ENCODE measurements around the gene GALNT5. TPM values are rescaled to one million over a fixed set of nuclear protein-coding genes. Genes with fewer than 3 reads are reported as not detected.

Gene GALNT5
- total RNA-seq, 1 experiment from 2014 or later: 0.04 TPM

DNA sequence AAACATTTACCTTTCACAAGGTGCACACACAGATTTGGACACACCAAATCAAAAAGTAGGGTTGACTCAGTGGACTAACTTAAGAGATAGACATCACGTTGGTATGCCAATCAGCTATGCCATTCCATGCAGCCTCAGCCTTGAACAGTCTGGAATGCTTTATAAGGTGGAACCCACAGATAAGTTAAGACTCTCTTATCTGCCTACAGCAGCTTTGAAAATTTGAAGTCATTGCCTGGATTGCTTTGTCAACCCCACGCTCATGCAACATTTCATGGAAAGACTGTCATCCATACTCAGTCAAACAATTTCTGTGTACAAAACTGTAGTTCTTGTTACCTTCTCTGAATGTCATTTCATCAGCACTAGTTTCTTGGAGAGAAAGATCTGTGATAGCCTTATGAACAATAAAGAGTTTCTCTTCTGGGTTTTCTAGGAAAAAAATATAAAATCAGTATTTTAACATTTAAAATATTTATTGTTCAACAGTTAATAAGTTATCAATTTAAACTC, 66.9 kb downstream of the GALNT5 start:
- H3F3A ChIP-seq (ENCODE audit: low read length, unreplicated experiment): no peaks in the 10 kb centered on the region
- H2AFZ ChIP-seq (ENCODE audit: low read length): no peak overlapping the region
- no peaks in the 10 kb centered on the region for H3K9me3 ChIP-seq (ENCODE audit: low read length)
- POLR2A ChIA-PET (ENCODE audit: unreplicated experiment): no interaction called here
- H3K4me3 ChIP-seq (ENCODE audit: low read length): no peak overlapping the region
- H3K4me1 ChIP-seq (ENCODE audit: insufficient read depth, low read length): peaks cover 4% of the 10 kb centered on the region
- H3K36me3 ChIP-seq (ENCODE audit: low read depth, low read length): no peaks in the 10 kb centered on the region
- no peaks in the 10 kb centered on the region for H3K27me3 ChIP-seq (ENCODE audit: low read length)
- no TSS peak for BruUV-seq (replicated peaks)
- DNase-seq (no peak), ATAC-seq (no peak)
- H3K4me2 ChIP-seq (ENCODE audit: low read length): no peak overlapping the region
- CTCF ChIA-PET: no interaction called here
- H3K79me2 ChIP-seq (ENCODE audit: low read length): no peaks in the 10 kb centered on the region
- H3K9ac ChIP-seq (ENCODE audit: low read length): no peak overlapping the region
- intact Hi-C loops (cut with micrococcal nuclease): no loop called here
- H3K9me2 ChIP-seq (replicated peaks; ENCODE audit: low read length): no peaks in the 10 kb centered on the region
- no peaks in the 10 kb centered on the region for H4K20me1 ChIP-seq (ENCODE audit: low read length)
- TF ChIP-seq, protein P1, sequence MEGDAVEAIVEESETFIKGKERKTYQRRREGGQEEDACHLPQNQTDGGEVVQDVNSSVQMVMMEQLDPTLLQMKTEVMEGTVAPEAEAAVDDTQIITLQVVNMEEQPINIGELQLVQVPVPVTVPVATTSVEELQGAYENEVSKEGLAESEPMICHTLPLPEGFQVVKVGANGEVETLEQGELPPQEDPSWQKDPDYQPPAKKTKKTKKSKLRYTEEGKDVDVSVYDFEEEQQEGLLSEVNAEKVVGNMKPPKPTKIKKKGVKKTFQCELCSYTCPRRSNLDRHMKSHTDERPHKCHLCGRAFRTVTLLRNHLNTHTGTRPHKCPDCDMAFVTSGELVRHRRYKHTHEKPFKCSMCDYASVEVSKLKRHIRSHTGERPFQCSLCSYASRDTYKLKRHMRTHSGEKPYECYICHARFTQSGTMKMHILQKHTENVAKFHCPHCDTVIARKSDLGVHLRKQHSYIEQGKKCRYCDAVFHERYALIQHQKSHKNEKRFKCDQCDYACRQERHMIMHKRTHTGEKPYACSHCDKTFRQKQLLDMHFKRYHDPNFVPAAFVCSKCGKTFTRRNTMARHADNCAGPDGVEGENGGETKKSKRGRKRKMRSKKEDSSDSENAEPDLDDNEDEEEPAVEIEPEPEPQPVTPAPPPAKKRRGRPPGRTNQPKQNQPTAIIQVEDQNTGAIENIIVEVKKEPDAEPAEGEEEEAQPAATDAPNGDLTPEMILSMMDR (conservative IDR thresholded peaks at IDR 0.05; ENCODE audit: low read depth, low read length): no peak
- TF ChIP-seq EZH2phosphoT487 (IDR thresholded peaks at IDR 0.05; ENCODE audit: borderline replicate concordance, low read length) (no peak), EZH2 (IDR thresholded peaks at IDR 0.05; ENCODE audit: low read length, unreplicated experiment) (no peak)
- H3K27ac ChIP-seq (ENCODE audit: low read length): no peak overlapping the region

DNA sequence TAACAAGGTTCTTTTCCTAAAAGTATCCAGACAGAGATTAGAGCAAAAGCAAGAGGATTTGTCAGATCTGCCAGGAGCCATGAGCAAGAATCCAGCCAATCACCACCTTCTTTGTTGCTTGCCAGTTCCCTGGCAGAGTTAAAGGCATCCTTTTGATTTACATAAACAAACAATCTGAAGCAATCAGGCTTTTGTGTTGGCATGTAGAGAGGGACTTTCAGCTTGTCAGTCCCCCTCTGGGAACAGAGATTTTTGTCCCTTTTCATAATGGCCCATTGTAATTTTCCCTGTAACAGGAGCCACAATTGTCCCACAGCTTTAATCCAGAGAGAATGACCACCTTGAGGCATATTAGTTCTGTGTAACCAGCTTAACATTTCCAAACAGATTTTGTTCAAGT, 68.3 kb downstream of the GALNT5 start, which contains the start of gene ERMN:
ERMN (minus strand) TSS at position 39 of the 400 bp plus-strand sequence. CDS start 182 bp downstream, outside the sequence.
- Histone ChIP-seq H3K4me2 (ENCODE audit: low read length) (no peak within 1 kb of the TSS), H3K27ac (ENCODE audit: low read length) (no peak within 1 kb of the TSS), H3K9me3 (ENCODE audit: low read length) (no peaks in the 10 kb centered on the region), H2AFZ (ENCODE audit: low read length) (no peak within 1 kb of the TSS), H3K27me3 (ENCODE audit: low read length) (no peaks in the 10 kb centered on the region), H3K9ac (ENCODE audit: low read length) (no peak within 1 kb of the TSS), H3K36me3 (ENCODE audit: low read depth, low read length) (no peaks in the 10 kb centered on the region), H3K4me3 (ENCODE audit: low read length) (no peak within 1 kb of the TSS), H4K20me1 (ENCODE audit: low read length) (no peaks in the 10 kb centered on the region), H3K9me2 (replicated peaks; ENCODE audit: low read length) (no peaks in the 10 kb centered on the region), H3K4me1 (ENCODE audit: insufficient read depth, low read length) (peaks cover 13% of the 10 kb centered on the region), H3K79me2 (ENCODE audit: low read length) (no peaks in the 10 kb centered on the region), H3F3A (ENCODE audit: low read length, unreplicated experiment) (no peaks in the 10 kb centered on the region)
- DNase-seq: no peak
- TF ChIP-seq, protein P1 (conservative IDR thresholded peaks at IDR 0.05; ENCODE audit: low read depth, low read length): no peak
- no peak for TF ChIP-seq EZH2phosphoT487 (IDR thresholded peaks at IDR 0.05; ENCODE audit: borderline replicate concordance, low read length)
- TF ChIP-seq EZH2 (IDR thresholded peaks at IDR 0.05; ENCODE audit: low read length, unreplicated experiment): no peak
- ATAC-seq: no peak
- ChIA-PET CTCF (no interaction called here), POLR2A (ENCODE audit: unreplicated experiment) (no interaction called here)
- intact Hi-C loops (cut with micrococcal nuclease): loop anchor here (2.0 to 5.0 kb wide), 2 partner anchors 23 to 162 kb away; no protein-coding TSS in a partner anchor
- BruUV-seq (replicated peaks): no TSS peak

DNA sequence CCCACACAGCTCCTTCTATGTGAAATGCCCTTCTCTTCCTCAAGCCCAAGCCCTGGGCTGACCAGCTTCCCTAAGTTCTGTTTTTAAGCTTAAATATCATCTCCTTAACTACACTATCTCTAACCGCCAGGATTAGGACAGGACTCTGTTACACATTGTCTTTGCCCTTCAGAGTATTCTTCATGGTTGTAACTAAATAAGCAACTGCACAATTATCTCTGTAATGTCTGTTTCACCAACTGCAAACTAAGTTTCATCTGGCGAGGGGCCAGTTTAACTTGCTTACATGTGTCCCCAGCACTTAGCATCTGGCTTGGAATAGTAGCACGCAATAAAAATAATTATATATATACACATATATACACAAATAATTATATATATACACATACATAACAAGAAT, 69.2 kb downstream of the GALNT5 start:
- H3K9ac ChIP-seq (ENCODE audit: low read length): no peak overlapping the region
- H3K9me3 ChIP-seq (ENCODE audit: low read length): no peaks in the 10 kb centered on the region
- no peaks in the 10 kb centered on the region for H3F3A ChIP-seq (ENCODE audit: low read length, unreplicated experiment)
- BruUV-seq (replicated peaks): no TSS peak
- no peak overlapping the region for H3K27ac ChIP-seq (ENCODE audit: low read length)
- DNase-seq (no peak), ATAC-seq (no peak)
- CTCF ChIA-PET: interaction anchor here (1.6 kb wide), 1 partner anchor 10 kb away, joined by 10 read pairs; no protein-coding TSS in a partner anchor
- POLR2A ChIA-PET (ENCODE audit: unreplicated experiment): no interaction called here
- H3K4me2 ChIP-seq (ENCODE audit: low read length): no peak overlapping the region
- no peaks in the 10 kb centered on the region for H3K36me3 ChIP-seq (ENCODE audit: low read depth, low read length)
- peaks cover 13% of the 10 kb centered on the region for H3K4me1 ChIP-seq (ENCODE audit: insufficient read depth, low read length)
- no peak overlapping the region for H2AFZ ChIP-seq (ENCODE audit: low read length)
- H4K20me1 ChIP-seq (ENCODE audit: low read length): no peaks in the 10 kb centered on the region
- no peak overlapping the region for H3K4me3 ChIP-seq (ENCODE audit: low read length)
- intact Hi-C loops (cut with micrococcal nuclease): loop anchor here (2.0 to 5.0 kb wide), 2 partner anchors 24 to 161 kb away; no protein-coding TSS in a partner anchor
- TF ChIP-seq, protein P1 (conservative IDR thresholded peaks at IDR 0.05; ENCODE audit: low read depth, low read length): no peak
- no peaks in the 10 kb centered on the region for H3K27me3 ChIP-seq (ENCODE audit: low read length)
- no peaks in the 10 kb centered on the region for H3K9me2 ChIP-seq (replicated peaks; ENCODE audit: low read length)
- H3K79me2 ChIP-seq (ENCODE audit: low read length): no peaks in the 10 kb centered on the region

All from PC-3 (cell line).